Tibial nerve (tissue), 4 donors: ENCODE results near the gene AAK1. TPM values are rescaled to one million over a fixed set of nuclear protein-coding genes. Genes with fewer than 3 reads are reported as not detected.

Experiments used
- DNase-seq, 2 donors: peaks; one replicate each; pipeline ENCODE4 v3.0.0-alpha.2; 2019; ENCODE audit warnings: low spot score in 2 of 2
- H3K27ac ChIP-seq, 4 donors: fragments of 200-600 bp; sonication (generic) in 3 of 4; one replicate each; pipeline ENCODE4 v1.5.1; 2017 to 2019; ENCODE audit warnings: mild to moderate bottlenecking in 1 of 4
- H3K27me3 ChIP-seq, 2 donors: fragments of 200-600 bp; sonication (generic) in 1 of 2; one replicate each; pipeline versions ENCODE4 v1.5.1 to v1.6.0; 2017 to 2019
- H3K36me3 ChIP-seq, 3 donors: fragments of 200-600 bp; sonication (generic); one replicate each; pipeline ENCODE4 v1.5.1; 2018 to 2019
- H3K4me1 ChIP-seq, 4 donors: fragments of 200-600 bp; sonication (generic) in 3 of 4; one replicate each; pipeline ENCODE4 v1.5.1; 2017 to 2019
- H3K4me3 ChIP-seq, 4 donors: fragments of 200-600 bp; sonication (generic) in 3 of 4; one replicate each; pipeline ENCODE4 v1.5.1; 2017 to 2019; ENCODE audit warnings: mild to moderate bottlenecking in 1 of 4, moderate library complexity in 1 of 4
- H3K9me3 ChIP-seq, 4 donors: fragments of 200-600 bp; sonication (generic) in 3 of 4; one replicate each; pipeline ENCODE4 v1.5.1; 2017 to 2019
- CTCF ChIP-seq, 5 experiments: fragments of 200-600 bp in 3 of 5; fragments of 450-650 bp in 2 of 5; sonication (generic) in 3 of 5; IDR thresholded peaks; one replicate each; pipeline ENCODE4 v1.5.1; 2016 to 2019; ENCODE audit warnings: antibody characterized with exemption in 5 of 5, mild to moderate bottlenecking in 3 of 5, moderate library complexity in 2 of 5
- EP300 ChIP-seq, 2 donors: sonication (generic); formaldehyde crosslinking; IDR thresholded peaks; one replicate each; pipeline ENCODE4 v1.6.1; 2017; ENCODE audit warnings: antibody characterized with exemption in 2 of 2, mild to moderate bottlenecking in 1 of 2
- POLR2A ChIP-seq, 2 donors: fragments of 450-650 bp; IDR thresholded peaks; one replicate each; pipeline ENCODE4 v1.6.1; 2017; ENCODE audit warnings: antibody characterized with exemption in 2 of 2, mild to moderate bottlenecking in 2 of 2, moderate library complexity in 2 of 2
- WGBS, 2 donors: methylation state at CpG; one replicate each; pipeline ENCODE4 v1.1.5; 2018; 5-methylcytosine and 5-hydroxymethylcytosine counted together
- total RNA-seq, 4 donors: library from RNA; depleted of rRNA; stranded (reverse); fragments of >200 nt; gene quantifications; one replicate each; pipeline ENCODE4 v1.1.0, GENCODE V29; 2016

The AAK1 gene
- total RNA-seq, 4 donors from 2014 or later, result 29.2 to 70.5 (median 44.5) TPM

- Histone ChIP-seq H3K27ac (no peak overlapping the region), H3K4me1 (peaks cover 0 to 18% (median under 1%) of the 10 kb centered on the region in 4 donors), H3K9me3 (no peaks in the 10 kb centered on the region), H3K36me3 (no peaks in the 10 kb centered on the region), H3K27me3 (no peaks in the 10 kb centered on the region), H3K4me3 (no peak overlapping the region)
- DNase-seq, result no peak
- TF ChIP-seq POLR2A (IDR thresholded peaks at IDR 0.05), result no peak
- TF ChIP-seq CTCF (IDR thresholded peaks at IDR 0.05), result no peak
- TF ChIP-seq EP300 (IDR thresholded peaks at IDR 0.05), result no peak
- WGBS, 2 donors, result 93 to 96% methylated on average over 4 of the region's 4 CpGs
Measured at GRCh38 chr2:69560147-69560482, 83.4 kb downstream of the AAK1 start.

GRCh38 chr2:69559442-69560146, 83.9 kb downstream of the AAK1 start:
- WGBS, 2 donors, result 67 to 78% methylated on average over 3 of the region's 3 CpGs
- Histone ChIP-seq H3K9me3 (no peaks in the 10 kb centered on the region), H3K4me3 (no peak overlapping the region), H3K27ac (no peak overlapping the region), H3K27me3 (no peaks in the 10 kb centered on the region), H3K36me3 (peaks cover 0 to 5% (median 0%) of the 10 kb centered on the region in 3 donors), H3K4me1 (peaks cover 0 to 20% (median 0%) of the 10 kb centered on the region in 4 donors)
- DNase-seq, result no peak
- TF ChIP-seq EP300 (IDR thresholded peaks at IDR 0.05) (no peak), CTCF (IDR thresholded peaks at IDR 0.05) (peak; percentile 28 to 67 (median 59))

GRCh38 chr2:69556008-69556407, 87.5 kb downstream of the AAK1 start:
- no peak for DNase-seq
- Histone ChIP-seq H3K9me3 (no peaks in the 10 kb centered on the region), H3K4me3 (no peak overlapping the region), H3K36me3 (peaks cover 0 to 9% (median 0%) of the 10 kb centered on the region in 3 donors), H3K4me1 (peaks cover 0 to 22% (median 0%) of the 10 kb centered on the region in 4 donors), H3K27ac (no peak overlapping the region), H3K27me3 (no peaks in the 10 kb centered on the region)
- TF ChIP-seq CTCF (IDR thresholded peaks at IDR 0.05) (no peak), POLR2A (IDR thresholded peaks at IDR 0.05) (no peak), EP300 (IDR thresholded peaks at IDR 0.05) (no peak)
- WGBS, 2 donors, result 83 to 86% methylated on average over 4 of the region's 4 CpGs

DNA sequence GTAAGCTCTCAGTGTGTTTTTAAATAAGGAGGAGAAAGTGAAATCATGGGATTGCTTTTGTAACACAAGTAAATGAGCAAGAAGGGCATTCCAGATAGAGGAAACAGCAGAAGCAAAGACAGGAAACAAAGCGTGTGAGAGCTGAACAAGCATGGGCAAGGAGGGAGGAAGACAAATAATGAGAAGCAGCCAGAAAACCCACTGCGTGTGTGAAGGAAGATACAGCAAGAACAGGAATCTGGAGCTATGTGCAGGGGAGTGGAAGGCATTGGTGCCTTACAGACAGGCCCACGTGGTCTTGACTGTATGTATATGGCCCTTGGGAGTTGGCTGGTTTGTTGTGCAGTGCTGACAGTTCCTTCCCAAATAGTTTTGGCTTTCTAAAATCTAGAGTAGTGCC, 88.6 kb downstream of the AAK1 start:
- H3K4me3 ChIP-seq, result no peak overlapping the region
- H3K9me3 ChIP-seq, result no peaks in the 10 kb centered on the region
- H3K4me1 ChIP-seq, result peaks cover 0 to 20% (median 0%) of the 10 kb centered on the region in 4 donors
- TF ChIP-seq EP300 (IDR thresholded peaks at IDR 0.05), result peak in 1 of 2 donors; percentile 60
- no peak for TF ChIP-seq CTCF (IDR thresholded peaks at IDR 0.05)
- TF ChIP-seq POLR2A (IDR thresholded peaks at IDR 0.05), result no peak
- peak in 1 of 2 donors; percentile 34 for DNase-seq
- 46 to 60% methylated on average over 3 of the region's 3 CpGs for WGBS, 2 donors
- peak overlapping the region in 3 of 4 donors; percentile 13 to 62 (median 43) for H3K27ac ChIP-seq
- peaks cover 0 to 9% (median 0%) of the 10 kb centered on the region in 3 donors for H3K36me3 ChIP-seq
- H3K27me3 ChIP-seq, result no peaks in the 10 kb centered on the region

- peak overlapping the region in 3 of 4 donors; percentile 13 to 62 (median 43) for H3K27ac ChIP-seq
- WGBS, 2 donors, result 78 to 84% methylated on average over 4 of the region's 4 CpGs
Measured at GRCh38 chr2:69554568-69554967, 89.0 kb downstream of the AAK1 start.

More at GRCh38 chr2:69554568-69554967, 89.0 kb downstream of the AAK1 start:
- TF ChIP-seq EP300 (IDR thresholded peaks at IDR 0.05) (no peak), POLR2A (IDR thresholded peaks at IDR 0.05) (no peak), CTCF (IDR thresholded peaks at IDR 0.05) (no peak)
- Histone ChIP-seq H3K9me3 (no peaks in the 10 kb centered on the region), H3K4me3 (no peak overlapping the region), H3K27me3 (no peaks in the 10 kb centered on the region), H3K4me1 (peaks cover 0 to 16% (median 0%) of the 10 kb centered on the region in 4 donors), H3K36me3 (peaks cover 0 to 9% (median 0%) of the 10 kb centered on the region in 3 donors)
- no peak for DNase-seq
